ENCODE results near the gene ANO2. TPM values are rescaled to one million over a fixed set of nuclear protein-coding genes. Genes with fewer than 3 reads are reported as not detected.

The ANO2 gene
- polyA plus RNA-seq, 1 donor from 2014 or later: 1.8 TPM

DNA sequence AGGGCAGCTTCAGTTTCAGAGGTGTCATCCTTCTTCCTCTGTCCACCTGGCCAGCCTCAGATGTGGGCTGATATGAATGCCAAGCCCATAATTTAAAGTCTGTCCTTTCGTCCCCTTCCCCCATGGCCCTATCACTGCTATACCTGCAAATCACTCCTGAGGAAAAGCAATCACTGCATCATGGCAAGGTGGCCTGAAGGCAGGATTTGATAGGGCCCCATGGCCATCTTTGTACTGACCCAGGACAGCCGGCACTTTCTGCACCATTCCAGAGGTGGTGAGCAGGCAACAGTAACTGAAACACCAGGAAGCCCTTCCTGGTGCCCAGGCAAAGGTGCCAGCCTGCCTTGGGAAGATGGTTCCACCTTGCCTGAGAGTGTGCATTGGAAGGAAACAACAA lies 60.8 kb downstream of the ANO2 start:
- no peaks in the 10 kb centered on the region for H3K27me3 ChIP-seq (ENCODE audit: insufficient read depth, low read depth, low read length)
- TF ChIP-seq EP300 (conservative IDR thresholded peaks at IDR 0.05; ENCODE audit: poor library complexity, severe bottlenecking): no peak
- TF ChIP-seq MXI1 (conservative IDR thresholded peaks at IDR 0.05; ENCODE audit: poor library complexity, severe bottlenecking): no peak
- TF ChIP-seq, protein P1, sequence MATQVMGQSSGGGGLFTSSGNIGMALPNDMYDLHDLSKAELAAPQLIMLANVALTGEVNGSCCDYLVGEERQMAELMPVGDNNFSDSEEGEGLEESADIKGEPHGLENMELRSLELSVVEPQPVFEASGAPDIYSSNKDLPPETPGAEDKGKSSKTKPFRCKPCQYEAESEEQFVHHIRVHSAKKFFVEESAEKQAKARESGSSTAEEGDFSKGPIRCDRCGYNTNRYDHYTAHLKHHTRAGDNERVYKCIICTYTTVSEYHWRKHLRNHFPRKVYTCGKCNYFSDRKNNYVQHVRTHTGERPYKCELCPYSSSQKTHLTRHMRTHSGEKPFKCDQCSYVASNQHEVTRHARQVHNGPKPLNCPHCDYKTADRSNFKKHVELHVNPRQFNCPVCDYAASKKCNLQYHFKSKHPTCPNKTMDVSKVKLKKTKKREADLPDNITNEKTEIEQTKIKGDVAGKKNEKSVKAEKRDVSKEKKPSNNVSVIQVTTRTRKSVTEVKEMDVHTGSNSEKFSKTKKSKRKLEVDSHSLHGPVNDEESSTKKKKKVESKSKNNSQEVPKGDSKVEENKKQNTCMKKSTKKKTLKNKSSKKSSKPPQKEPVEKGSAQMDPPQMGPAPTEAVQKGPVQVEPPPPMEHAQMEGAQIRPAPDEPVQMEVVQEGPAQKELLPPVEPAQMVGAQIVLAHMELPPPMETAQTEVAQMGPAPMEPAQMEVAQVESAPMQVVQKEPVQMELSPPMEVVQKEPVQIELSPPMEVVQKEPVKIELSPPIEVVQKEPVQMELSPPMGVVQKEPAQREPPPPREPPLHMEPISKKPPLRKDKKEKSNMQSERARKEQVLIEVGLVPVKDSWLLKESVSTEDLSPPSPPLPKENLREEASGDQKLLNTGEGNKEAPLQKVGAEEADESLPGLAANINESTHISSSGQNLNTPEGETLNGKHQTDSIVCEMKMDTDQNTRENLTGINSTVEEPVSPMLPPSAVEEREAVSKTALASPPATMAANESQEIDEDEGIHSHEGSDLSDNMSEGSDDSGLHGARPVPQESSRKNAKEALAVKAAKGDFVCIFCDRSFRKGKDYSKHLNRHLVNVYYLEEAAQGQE (IDR thresholded peaks at IDR 0.05; ENCODE audit: borderline replicate concordance): no peak
- TF ChIP-seq RAD21 (conservative IDR thresholded peaks at IDR 0.05): no peak
- H3K27ac ChIP-seq (ENCODE audit: low read length): no peak overlapping the region
- no peaks in the 10 kb centered on the region for H3K9me2 ChIP-seq (ENCODE audit: insufficient read depth, low read length)
- H3K4me3 ChIP-seq (ENCODE audit: low read length): no peak overlapping the region
- no peak overlapping the region for H3K4me2 ChIP-seq (ENCODE audit: low read length)
- H2AFZ ChIP-seq (ENCODE audit: low read depth, low read length): no peak overlapping the region
- no peaks in the 10 kb centered on the region for H3K79me2 ChIP-seq (replicated peaks; ENCODE audit: insufficient read depth, low read length)
- H3K9me3 ChIP-seq (ENCODE audit: low read length): no peaks in the 10 kb centered on the region
- H3F3A ChIP-seq (ENCODE audit: insufficient read depth, low read length, poor library complexity, severe bottlenecking): no peaks in the 10 kb centered on the region
- H3K36me3 ChIP-seq (ENCODE audit: insufficient read depth, low read length): no peaks in the 10 kb centered on the region
- no peak overlapping the region for H3K9ac ChIP-seq (ENCODE audit: low read length)
- no peaks in the 10 kb centered on the region for H4K20me1 ChIP-seq (ENCODE audit: insufficient read depth)

DNA sequence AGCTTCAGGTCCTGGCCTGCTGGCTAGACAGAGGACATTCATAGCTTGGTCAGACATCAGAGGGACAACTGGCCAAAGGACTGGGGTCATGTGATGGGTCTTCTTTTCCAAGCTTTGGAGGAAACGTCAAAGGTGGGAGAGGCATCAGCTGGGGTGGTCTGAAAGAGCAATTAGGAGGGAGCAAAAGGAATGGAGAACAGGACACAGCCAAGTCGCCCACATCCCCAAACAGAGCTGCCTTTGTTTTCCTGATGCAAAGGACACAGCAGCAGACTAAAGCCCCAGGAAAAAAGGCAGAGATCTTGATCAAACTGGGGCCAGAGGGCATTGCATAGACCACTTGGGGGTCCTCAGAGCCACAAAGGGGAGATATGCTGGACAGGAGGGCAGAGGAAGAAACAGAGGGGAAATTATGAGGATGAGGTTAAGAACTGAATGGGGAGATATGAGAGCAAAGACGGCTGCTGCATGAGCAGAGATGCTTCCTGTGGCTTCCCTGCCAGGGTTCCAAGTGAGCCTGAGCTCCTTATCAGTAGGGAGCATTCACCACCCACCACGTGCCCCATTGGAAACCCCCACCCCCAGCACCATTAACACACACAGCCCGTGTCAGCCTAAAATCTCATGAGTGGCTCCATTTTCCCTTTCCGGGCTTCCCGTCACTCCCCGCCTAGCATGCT lies 62.4 kb downstream of the ANO2 start:
- no peaks in the 10 kb centered on the region for H4K20me1 ChIP-seq (ENCODE audit: insufficient read depth)
- H3K79me2 ChIP-seq (replicated peaks; ENCODE audit: insufficient read depth, low read length): no peaks in the 10 kb centered on the region
- H3K4me3 ChIP-seq (ENCODE audit: low read length): no peak overlapping the region
- no peak overlapping the region for H3K9ac ChIP-seq (ENCODE audit: low read length)
- H3K9me3 ChIP-seq (ENCODE audit: low read length): no peaks in the 10 kb centered on the region
- H3K36me3 ChIP-seq (ENCODE audit: insufficient read depth, low read length): no peaks in the 10 kb centered on the region
- no peak overlapping the region for H2AFZ ChIP-seq (ENCODE audit: low read depth, low read length)
- no peaks in the 10 kb centered on the region for H3K9me2 ChIP-seq (ENCODE audit: insufficient read depth, low read length)
- TF ChIP-seq, protein P1 (IDR thresholded peaks at IDR 0.05; ENCODE audit: borderline replicate concordance): no peak
- no peak for TF ChIP-seq MXI1 (conservative IDR thresholded peaks at IDR 0.05; ENCODE audit: poor library complexity, severe bottlenecking)
- no peak for TF ChIP-seq RAD21 (conservative IDR thresholded peaks at IDR 0.05)
- no peak for TF ChIP-seq SMC3 (conservative IDR thresholded peaks at IDR 0.05; ENCODE audit: poor library complexity)
- TF ChIP-seq CTCF (IDR thresholded peaks at IDR 0.05; ENCODE audit: poor library complexity, severe bottlenecking): no peak
- TF ChIP-seq EZH2 (IDR thresholded peaks at IDR 0.05; ENCODE audit: borderline replicate concordance, insufficient read depth, low read length, poor library complexity, severe bottlenecking): no peak
- no peak for TF ChIP-seq POLR2AphosphoS5 (IDR thresholded peaks at IDR 0.05)
- TF ChIP-seq TAF1 (IDR thresholded peaks at IDR 0.05; ENCODE audit: low read depth): no peak
- no peak for TF ChIP-seq EP300 (conservative IDR thresholded peaks at IDR 0.05; ENCODE audit: poor library complexity, severe bottlenecking)
- H3K27me3 ChIP-seq (ENCODE audit: insufficient read depth, low read depth, low read length): no peaks in the 10 kb centered on the region
- no peaks in the 10 kb centered on the region for H3F3A ChIP-seq (ENCODE audit: insufficient read depth, low read length, poor library complexity, severe bottlenecking)
- H3K4me2 ChIP-seq (ENCODE audit: low read length): no peak overlapping the region
- no peak overlapping the region for H3K27ac ChIP-seq (ENCODE audit: low read length)

Data from neural cell (in vitro differentiated cells).